ENCODE measurements around the gene CDH13.

The CDH13 gene

GRCh38 chr16:82665025-82665424, 38.3 kb downstream of the CDH13 start:
- Histone ChIP-seq H3K36me3 (ENCODE audit: control insufficient read depth, insufficient read depth, low read length) (no peaks in the 10 kb centered on the region), H3K9ac (ENCODE audit: low read length) (no peak overlapping the region), H3K4me3 (ENCODE audit: low read depth, low read length) (no peak overlapping the region), H3K9me3 (ENCODE audit: control insufficient read depth, insufficient read depth, low read depth, low read length) (0 out of 2 replicates have a peak, but pooled peaks cover 5% of the 10 kb centered on the region), H3K4me1 (ENCODE audit: control insufficient read depth, insufficient read depth, low read length) (no peaks in the 10 kb centered on the region; the same call in 1 of the 2 replicates), H3K27me3 (ENCODE audit: control insufficient read depth, insufficient read depth, low read length) (no peaks in the 10 kb centered on the region), H3K27ac (ENCODE audit: low read depth, low read length) (no peak overlapping the region)

- no peaks in the 10 kb centered on the region for H3K27me3 ChIP-seq (ENCODE audit: control insufficient read depth, insufficient read depth, low read length)
- no peak overlapping the region for H3K4me3 ChIP-seq (ENCODE audit: low read depth, low read length)
- no peak overlapping the region for H3K27ac ChIP-seq (ENCODE audit: low read depth, low read length)
- H3K36me3 ChIP-seq (ENCODE audit: control insufficient read depth, insufficient read depth, low read length): no peaks in the 10 kb centered on the region
- 0 out of 2 replicates have a peak, but pooled peaks cover 5% of the 10 kb centered on the region for H3K9me3 ChIP-seq (ENCODE audit: control insufficient read depth, insufficient read depth, low read depth, low read length)
- H3K4me1 ChIP-seq (ENCODE audit: control insufficient read depth, insufficient read depth, low read length): no peaks in the 10 kb centered on the region; the same call in 1 of the 2 replicates
- H3K9ac ChIP-seq (ENCODE audit: low read length): no peak overlapping the region
Observed at GRCh38 chr16:82667437-82667836, 40.7 kb downstream of the CDH13 start.

GRCh38 chr16:82668094-82668493, 41.3 kb downstream of the CDH13 start:
- Histone ChIP-seq H3K36me3 (ENCODE audit: control insufficient read depth, insufficient read depth, low read length) (no peaks in the 10 kb centered on the region), H3K9me3 (ENCODE audit: control insufficient read depth, insufficient read depth, low read depth, low read length) (0 out of 2 replicates have a peak, but pooled peaks cover 5% of the 10 kb centered on the region), H3K27ac (ENCODE audit: low read depth, low read length) (no peak overlapping the region), H3K4me1 (ENCODE audit: control insufficient read depth, insufficient read depth, low read length) (no peaks in the 10 kb centered on the region), H3K4me3 (ENCODE audit: low read depth, low read length) (no peak overlapping the region), H3K27me3 (ENCODE audit: control insufficient read depth, insufficient read depth, low read length) (no peaks in the 10 kb centered on the region), H3K9ac (ENCODE audit: low read length) (no peak overlapping the region)

- Histone ChIP-seq H3K27me3 (ENCODE audit: control insufficient read depth, insufficient read depth, low read length) (no peaks in the 10 kb centered on the region), H3K36me3 (ENCODE audit: control insufficient read depth, insufficient read depth, low read length) (no peaks in the 10 kb centered on the region), H3K4me1 (ENCODE audit: control insufficient read depth, insufficient read depth, low read length) (no peaks in the 10 kb centered on the region), H3K9ac (ENCODE audit: low read length) (no peak overlapping the region), H3K27ac (ENCODE audit: low read depth, low read length) (no peak overlapping the region), H3K4me3 (ENCODE audit: low read depth, low read length) (no peak overlapping the region), H3K9me3 (ENCODE audit: control insufficient read depth, insufficient read depth, low read depth, low read length) (no peaks in the 10 kb centered on the region)
Observed at GRCh38 chr16:82671741-82672140, 45.0 kb downstream of the CDH13 start.

- Histone ChIP-seq H3K27ac (ENCODE audit: low read depth, low read length) (no peak overlapping the region), H3K4me3 (ENCODE audit: low read depth, low read length) (no peak overlapping the region), H3K27me3 (ENCODE audit: control insufficient read depth, insufficient read depth, low read length) (no peaks in the 10 kb centered on the region), H3K36me3 (ENCODE audit: control insufficient read depth, insufficient read depth, low read length) (no peaks in the 10 kb centered on the region), H3K9me3 (ENCODE audit: control insufficient read depth, insufficient read depth, low read depth, low read length) (no peaks in the 10 kb centered on the region), H3K4me1 (ENCODE audit: control insufficient read depth, insufficient read depth, low read length) (no peaks in the 10 kb centered on the region), H3K9ac (ENCODE audit: low read length) (no peak overlapping the region)
Observed at GRCh38 chr16:82672676-82673075, 45.9 kb downstream of the CDH13 start.

- no peaks in the 10 kb centered on the region for H3K36me3 ChIP-seq (ENCODE audit: control insufficient read depth, insufficient read depth, low read length)
Observed at GRCh38 chr16:82675300-82675699, 48.5 kb downstream of the CDH13 start.

GRCh38 chr16:82681592-82681991, 54.8 kb downstream of the CDH13 start:
- no peak overlapping the region for H3K9ac ChIP-seq (ENCODE audit: low read length)
- H3K4me3 ChIP-seq (ENCODE audit: low read depth, low read length): no peak overlapping the region
- H3K4me1 ChIP-seq (ENCODE audit: control insufficient read depth, insufficient read depth, low read length): peaks cover 3% of the 10 kb centered on the region; the same call in 1 of the 2 replicates
- H3K27ac ChIP-seq (ENCODE audit: low read depth, low read length): no peak overlapping the region
- H3K9me3 ChIP-seq (ENCODE audit: control insufficient read depth, insufficient read depth, low read depth, low read length): no peaks in the 10 kb centered on the region
- H3K27me3 ChIP-seq (ENCODE audit: control insufficient read depth, insufficient read depth, low read length): no peaks in the 10 kb centered on the region
- no peaks in the 10 kb centered on the region for H3K36me3 ChIP-seq (ENCODE audit: control insufficient read depth, insufficient read depth, low read length)

More at GRCh38 chr16:82675300-82675699, 48.5 kb downstream of the CDH13 start:
- H3K27ac ChIP-seq (ENCODE audit: low read depth, low read length): no peak overlapping the region
- H3K27me3 ChIP-seq (ENCODE audit: control insufficient read depth, insufficient read depth, low read length): no peaks in the 10 kb centered on the region
- peaks cover 3% of the 10 kb centered on the region; the same call in 1 of the 2 replicates for H3K4me1 ChIP-seq (ENCODE audit: control insufficient read depth, insufficient read depth, low read length)
- no peak overlapping the region for H3K4me3 ChIP-seq (ENCODE audit: low read depth, low read length)
- H3K9me3 ChIP-seq (ENCODE audit: control insufficient read depth, insufficient read depth, low read depth, low read length): no peaks in the 10 kb centered on the region
- H3K9ac ChIP-seq (ENCODE audit: low read length): no peak overlapping the region

GRCh38 chr16:82682767-82683166, 56.0 kb downstream of the CDH13 start:
- H3K27me3 ChIP-seq (ENCODE audit: control insufficient read depth, insufficient read depth, low read length): no peaks in the 10 kb centered on the region
- H3K4me3 ChIP-seq (ENCODE audit: low read depth, low read length): no peak overlapping the region
- H3K36me3 ChIP-seq (ENCODE audit: control insufficient read depth, insufficient read depth, low read length): no peaks in the 10 kb centered on the region
- no peaks in the 10 kb centered on the region for H3K9me3 ChIP-seq (ENCODE audit: control insufficient read depth, insufficient read depth, low read depth, low read length)
- no peak overlapping the region for H3K27ac ChIP-seq (ENCODE audit: low read depth, low read length)
- H3K4me1 ChIP-seq (ENCODE audit: control insufficient read depth, insufficient read depth, low read length): peaks cover 3% of the 10 kb centered on the region; the same call in 1 of the 2 replicates
- no peak overlapping the region for H3K9ac ChIP-seq (ENCODE audit: low read length)

- Histone ChIP-seq H3K27ac (ENCODE audit: low read depth, low read length) (no peak overlapping the region), H3K36me3 (ENCODE audit: control insufficient read depth, insufficient read depth, low read length) (no peaks in the 10 kb centered on the region), H3K27me3 (ENCODE audit: control insufficient read depth, insufficient read depth, low read length) (no peaks in the 10 kb centered on the region)
Observed at GRCh38 chr16:82684256-82684655, 57.5 kb downstream of the CDH13 start.

GRCh38 chr16:82685526-82685925, 58.8 kb downstream of the CDH13 start:
- H3K9ac ChIP-seq (ENCODE audit: low read length): no peak overlapping the region
- no peaks in the 10 kb centered on the region for H3K36me3 ChIP-seq (ENCODE audit: control insufficient read depth, insufficient read depth, low read length)
- no peak overlapping the region for H3K4me3 ChIP-seq (ENCODE audit: low read depth, low read length)
- no peaks in the 10 kb centered on the region for H3K9me3 ChIP-seq (ENCODE audit: control insufficient read depth, insufficient read depth, low read depth, low read length)
- no peak overlapping the region for H3K27ac ChIP-seq (ENCODE audit: low read depth, low read length)
- H3K27me3 ChIP-seq (ENCODE audit: control insufficient read depth, insufficient read depth, low read length): no peaks in the 10 kb centered on the region
- no peaks in the 10 kb centered on the region for H3K4me1 ChIP-seq (ENCODE audit: control insufficient read depth, insufficient read depth, low read length)

More at GRCh38 chr16:82684256-82684655, 57.5 kb downstream of the CDH13 start:
- Histone ChIP-seq H3K9me3 (ENCODE audit: control insufficient read depth, insufficient read depth, low read depth, low read length) (no peaks in the 10 kb centered on the region), H3K4me1 (ENCODE audit: control insufficient read depth, insufficient read depth, low read length) (no peaks in the 10 kb centered on the region), H3K4me3 (ENCODE audit: low read depth, low read length) (no peak overlapping the region), H3K9ac (ENCODE audit: low read length) (no peak overlapping the region)

GRCh38 chr16:82694239-82694874, 67.6 kb downstream of the CDH13 start:
- H3K36me3 ChIP-seq (ENCODE audit: control insufficient read depth, insufficient read depth, low read length): no peaks in the 10 kb centered on the region
- no peak overlapping the region for H3K27ac ChIP-seq (ENCODE audit: low read depth, low read length)
- H3K4me1 ChIP-seq (ENCODE audit: control insufficient read depth, insufficient read depth, low read length): peaks cover 4% of the 10 kb centered on the region; the same call in 1 of the 2 replicates
- no peak overlapping the region for H3K9ac ChIP-seq (ENCODE audit: low read length)
- no peak overlapping the region for H3K4me3 ChIP-seq (ENCODE audit: low read depth, low read length)
- H3K27me3 ChIP-seq (ENCODE audit: control insufficient read depth, insufficient read depth, low read length): no peaks in the 10 kb centered on the region
- no peaks in the 10 kb centered on the region for H3K9me3 ChIP-seq (ENCODE audit: control insufficient read depth, insufficient read depth, low read depth, low read length)
